Measurements from ENCODE around the gene CLOCK. TPM values are rescaled to one million over a fixed set of nuclear protein-coding genes. Genes with fewer than 3 reads are reported as not detected.
A peak's percentile ranks its signal among the peaks of the same experiment; 100 is the strongest.

Gene CLOCK
- total and polyA plus RNA-seq, 2 of the 8 experiments (the other 6 are each of a cell fraction or from before 2014, with no cell fraction given): 7.7 to 24.2 TPM

GRCh38 chr4:55546756-55547465 lies at the start of gene CLOCK (continued):
- TF ChIP-seq CHD7 (IDR thresholded peaks at IDR 0.05; ENCODE audit: insufficient replicate concordance, low read length) (no peak), RBBP5 (IDR thresholded peaks at IDR 0.05; ENCODE audit: borderline replicate concordance, low read depth, low read length) (peak; percentile 26; the same call in 1 of the 2 replicates), TAF1 (IDR thresholded peaks at IDR 0.05; ENCODE audit: low read depth, low read length) (peak; percentile 19), RAD21 (IDR thresholded peaks at IDR 0.05 in 1 of 2, conservative IDR thresholded peaks at IDR 0.05 in 1 of 2; ENCODE audit: low read depth in 2 of 2, low read length in 2 of 2) (peak in 1 of 2 experiments; percentile 28; a peak in 2 of 4 replicates), CREB1 (IDR thresholded peaks at IDR 0.05) (peak; percentile 77), TBP (IDR thresholded peaks at IDR 0.05; ENCODE audit: low read depth, low read length) (peak; percentile 29; the same call in 1 of the 2 replicates), POLR2A (IDR thresholded peaks at IDR 0.05; ENCODE audit: control extremely low read depth in 1 of 2, low read depth in 2 of 2, low read length in 2 of 2) (peak in 1 of 2 experiments; percentile 68; a peak in 2 of 3 replicates), MAX (IDR thresholded peaks at IDR 0.05) (peak; percentile 33; the same call in 1 of the 2 replicates), KDM1A (IDR thresholded peaks at IDR 0.05; ENCODE audit: borderline replicate concordance, low read length) (no peak)

Measured in H1 (cell line).